ENCODE results near the gene PKD1. TPM values are rescaled to one million over a fixed set of nuclear protein-coding genes. Genes with fewer than 3 reads are reported as not detected.
A peak's percentile ranks its signal among the peaks of the same experiment; 100 is the strongest.

PKD1 gene
- total RNA-seq, 2 donors from 2014 or later, result 205 to 349 TPM

DNA sequence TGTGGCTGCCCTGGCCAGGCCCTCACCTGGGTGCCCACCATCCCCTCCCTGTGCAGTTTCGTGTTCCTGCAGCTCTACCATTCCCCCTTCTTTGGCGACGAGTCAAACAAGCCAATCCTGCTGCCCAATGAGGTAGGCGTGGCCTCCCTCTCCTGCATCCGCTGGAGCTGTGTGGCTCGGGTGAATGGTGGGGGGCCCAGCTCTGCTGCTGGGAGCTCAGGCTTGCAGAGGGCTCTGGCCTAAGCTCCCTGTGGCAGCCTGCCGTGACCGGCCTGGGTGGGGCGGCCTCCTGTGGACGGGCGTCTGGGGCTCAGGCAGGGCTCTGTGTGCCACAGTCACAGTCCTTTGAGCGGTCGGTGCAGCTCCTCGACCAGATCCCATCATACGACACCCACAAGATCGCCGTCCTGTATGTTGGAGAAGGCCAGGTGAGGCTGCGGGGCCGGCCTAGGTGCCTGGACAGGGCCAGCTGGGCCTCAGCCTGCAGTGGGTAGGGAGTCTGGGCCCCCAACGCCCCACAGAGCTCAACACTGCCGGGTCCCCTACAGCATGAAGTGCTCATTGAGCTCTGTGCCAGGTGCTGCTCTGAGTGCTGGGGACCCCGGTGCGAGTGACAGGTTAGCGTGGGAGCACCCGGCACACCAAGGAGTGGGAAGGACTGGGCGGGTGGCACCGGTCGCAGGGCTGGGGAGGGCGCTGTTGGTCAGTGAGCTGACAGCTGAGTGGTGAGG is 50.6 kb downstream of the PKD1 start:
- intact Hi-C loops (cut with DNase I), result no loop called here
- peak overlapping the region; percentile 88 to 92 for H3K27ac ChIP-seq
- no peaks in the 10 kb centered on the region for H3K9me3 ChIP-seq
- H3K4me1 ChIP-seq (replicated peaks), result peaks cover 33% of the 10 kb centered on the region
- TF ChIP-seq POLR2A (IDR thresholded peaks at IDR 0.05) (no peak), POLR2AphosphoS5 (IDR thresholded peaks at IDR 0.05) (no peak)
- TF ChIP-seq, protein P1, sequence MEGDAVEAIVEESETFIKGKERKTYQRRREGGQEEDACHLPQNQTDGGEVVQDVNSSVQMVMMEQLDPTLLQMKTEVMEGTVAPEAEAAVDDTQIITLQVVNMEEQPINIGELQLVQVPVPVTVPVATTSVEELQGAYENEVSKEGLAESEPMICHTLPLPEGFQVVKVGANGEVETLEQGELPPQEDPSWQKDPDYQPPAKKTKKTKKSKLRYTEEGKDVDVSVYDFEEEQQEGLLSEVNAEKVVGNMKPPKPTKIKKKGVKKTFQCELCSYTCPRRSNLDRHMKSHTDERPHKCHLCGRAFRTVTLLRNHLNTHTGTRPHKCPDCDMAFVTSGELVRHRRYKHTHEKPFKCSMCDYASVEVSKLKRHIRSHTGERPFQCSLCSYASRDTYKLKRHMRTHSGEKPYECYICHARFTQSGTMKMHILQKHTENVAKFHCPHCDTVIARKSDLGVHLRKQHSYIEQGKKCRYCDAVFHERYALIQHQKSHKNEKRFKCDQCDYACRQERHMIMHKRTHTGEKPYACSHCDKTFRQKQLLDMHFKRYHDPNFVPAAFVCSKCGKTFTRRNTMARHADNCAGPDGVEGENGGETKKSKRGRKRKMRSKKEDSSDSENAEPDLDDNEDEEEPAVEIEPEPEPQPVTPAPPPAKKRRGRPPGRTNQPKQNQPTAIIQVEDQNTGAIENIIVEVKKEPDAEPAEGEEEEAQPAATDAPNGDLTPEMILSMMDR (IDR thresholded peaks at IDR 0.05), result no peak
- no peak for DNase-seq (ENCODE audit: low spot score)
- peaks cover 0 to 13% of the 10 kb centered on the region in 2 donors for H3K36me3 ChIP-seq
- WGBS, result 91% methylated on average over 27 of the region's 29 CpGs
- no peak overlapping the region for H3K4me3 ChIP-seq
- H3K27me3 ChIP-seq (replicated peaks; ENCODE audit: insufficient read depth), result no peaks in the 10 kb centered on the region

DNA sequence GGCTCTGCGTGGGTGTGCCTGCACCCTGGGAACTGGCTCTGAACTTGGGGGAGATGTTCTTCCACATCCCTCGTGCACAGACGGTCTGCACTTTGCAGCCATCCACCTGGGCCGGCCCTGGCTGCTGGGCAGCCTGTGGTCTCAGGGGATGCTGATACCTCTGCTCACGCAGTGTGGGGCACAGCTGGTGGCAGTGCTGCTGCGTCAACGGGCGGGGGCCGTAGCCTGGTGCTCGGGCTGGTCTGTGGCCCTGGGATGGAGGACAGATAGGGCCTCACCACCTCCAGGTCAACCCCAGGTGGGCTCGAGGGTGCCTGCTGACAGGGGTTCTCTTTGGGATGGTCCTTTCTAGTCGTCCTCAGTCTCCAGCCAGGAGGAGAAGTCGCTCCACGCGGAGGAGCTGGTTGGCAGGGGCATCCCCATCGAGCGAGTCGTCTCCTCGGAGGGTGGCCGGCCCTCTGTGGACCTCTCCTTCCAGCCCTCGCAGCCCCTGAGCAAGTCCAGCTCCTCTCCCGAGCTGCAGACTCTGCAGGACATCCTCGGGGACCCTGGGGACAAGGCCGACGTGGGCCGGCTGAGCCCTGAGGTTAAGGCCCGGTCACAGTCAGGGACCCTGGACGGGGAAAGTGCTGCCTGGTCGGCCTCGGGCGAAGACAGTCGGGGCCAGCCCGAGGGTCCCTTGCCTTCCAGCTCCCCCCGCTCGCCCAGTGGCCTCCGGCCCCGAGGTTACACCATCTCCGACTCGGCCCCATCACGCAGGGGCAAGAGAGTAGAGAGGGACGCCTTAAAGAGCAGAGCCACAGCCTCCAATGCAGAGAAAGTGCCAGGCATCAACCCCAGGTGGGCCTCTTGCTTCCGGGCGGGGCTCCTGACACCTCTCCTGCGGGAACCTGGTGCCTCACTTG is 51.6 kb downstream of the PKD1 start:
- intact Hi-C loops (cut with DNase I), result no loop called here
- TF ChIP-seq POLR2AphosphoS5 (IDR thresholded peaks at IDR 0.05), result no peak
- TF ChIP-seq, protein P1 (IDR thresholded peaks at IDR 0.05), result no peak
- TF ChIP-seq POLR2A (IDR thresholded peaks at IDR 0.05), result no peak
- H3K4me1 ChIP-seq (replicated peaks), result peaks cover 33% of the 10 kb centered on the region
- no peaks in the 10 kb centered on the region for H3K9me3 ChIP-seq
- no peak overlapping the region for H3K4me3 ChIP-seq
- DNase-seq (ENCODE audit: low spot score), result no peak
- 90% methylated on average over 41 of the region's 44 CpGs for WGBS
- H3K27ac ChIP-seq, result peak overlapping the region; percentile 88 to 92
- peaks cover 0 to 15% of the 10 kb centered on the region in 2 donors for H3K36me3 ChIP-seq
- no peaks in the 10 kb centered on the region for H3K27me3 ChIP-seq (replicated peaks; ENCODE audit: insufficient read depth)

DNA sequence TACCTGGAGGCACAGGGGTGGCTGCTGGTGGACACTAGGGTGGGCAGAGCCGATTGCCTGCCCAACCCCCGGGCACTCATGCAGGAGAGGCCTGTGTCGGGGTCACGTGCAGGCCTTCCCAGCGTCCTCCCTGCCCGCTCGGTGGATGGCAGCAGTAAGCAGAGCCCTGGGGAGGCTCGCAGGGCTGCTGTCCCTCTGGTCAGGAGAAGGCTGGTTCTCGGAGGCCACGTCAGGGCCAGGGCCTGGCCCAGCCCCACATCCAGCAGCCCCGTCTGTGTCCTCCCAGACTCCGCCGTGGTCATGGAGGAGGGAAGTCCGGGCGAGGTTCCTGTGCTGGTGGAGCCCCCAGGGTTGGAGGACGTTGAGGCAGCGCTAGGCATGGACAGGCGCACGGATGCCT is 52.3 kb downstream of the PKD1 start:
- 79% methylated on average over 18 of the region's 19 CpGs for WGBS
- Histone ChIP-seq H3K27me3 (replicated peaks; ENCODE audit: insufficient read depth) (no peaks in the 10 kb centered on the region), H3K4me3 (no peak overlapping the region), H3K36me3 (peaks cover 0 to 16% of the 10 kb centered on the region in 2 donors), H3K4me1 (replicated peaks) (peaks cover 33% of the 10 kb centered on the region), H3K27ac (peak overlapping the region; percentile 67 to 88), H3K9me3 (no peaks in the 10 kb centered on the region)
- intact Hi-C loops (cut with DNase I), result no loop called here
- DNase-seq (ENCODE audit: low spot score), result no peak
- TF ChIP-seq POLR2AphosphoS5 (IDR thresholded peaks at IDR 0.05) (no peak), POLR2A (IDR thresholded peaks at IDR 0.05) (no peak)
- TF ChIP-seq, protein P1 (IDR thresholded peaks at IDR 0.05), result no peak

DNA sequence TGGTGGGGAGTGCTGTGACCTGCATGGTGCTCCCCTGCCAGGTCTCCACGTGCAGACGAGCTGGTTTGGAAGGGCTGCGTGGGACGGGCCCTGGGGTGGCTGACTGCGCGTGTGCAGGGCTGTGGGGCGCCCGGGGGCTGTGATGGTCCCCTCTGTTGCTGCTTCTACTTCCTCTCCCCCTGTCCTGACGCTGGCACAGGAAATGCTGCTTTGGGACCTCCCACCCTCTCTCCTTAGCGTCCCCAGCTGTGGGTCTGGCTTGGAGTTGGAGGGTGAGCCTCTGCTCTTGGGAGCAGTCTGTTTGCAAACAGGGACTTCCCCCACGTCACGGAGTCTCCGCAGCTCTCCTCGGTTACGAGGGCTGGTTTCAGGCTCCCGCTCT is 52.7 kb downstream of the PKD1 start:
- Histone ChIP-seq H3K4me3 (no peak overlapping the region), H3K36me3 (peaks cover 0 to 16% of the 10 kb centered on the region in 2 donors), H3K27ac (peak overlapping the region; percentile 67 to 88), H3K4me1 (replicated peaks) (peaks cover 33% of the 10 kb centered on the region), H3K9me3 (no peaks in the 10 kb centered on the region), H3K27me3 (replicated peaks; ENCODE audit: insufficient read depth) (no peaks in the 10 kb centered on the region)
- TF ChIP-seq POLR2A (IDR thresholded peaks at IDR 0.05) (no peak), POLR2AphosphoS5 (IDR thresholded peaks at IDR 0.05) (no peak)
- TF ChIP-seq, protein P1 (IDR thresholded peaks at IDR 0.05), result no peak
- DNase-seq (ENCODE audit: low spot score), result no peak
- intact Hi-C loops (cut with DNase I), result no loop called here
- WGBS, result 56% methylated on average over 15 of the region's 16 CpGs
